GM18861 (cell line): ENCODE data around the gene GLYATL1.

Source experiments
- ATAC-seq: cut with Tn5 transposase; IDR thresholded peaks from one replicate; pipeline ENCODE4 v1.9.1; 2021; ENCODE audit not compliant: unreplicated experiment

Gene GLYATL1, protein sequence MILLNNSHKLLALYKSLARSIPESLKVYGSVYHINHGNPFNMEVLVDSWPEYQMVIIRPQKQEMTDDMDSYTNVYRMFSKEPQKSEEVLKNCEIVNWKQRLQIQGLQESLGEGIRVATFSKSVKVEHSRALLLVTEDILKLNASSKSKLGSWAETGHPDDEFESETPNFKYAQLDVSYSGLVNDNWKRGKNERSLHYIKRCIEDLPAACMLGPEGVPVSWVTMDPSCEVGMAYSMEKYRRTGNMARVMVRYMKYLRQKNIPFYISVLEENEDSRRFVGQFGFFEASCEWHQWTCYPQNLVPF

DNA sequence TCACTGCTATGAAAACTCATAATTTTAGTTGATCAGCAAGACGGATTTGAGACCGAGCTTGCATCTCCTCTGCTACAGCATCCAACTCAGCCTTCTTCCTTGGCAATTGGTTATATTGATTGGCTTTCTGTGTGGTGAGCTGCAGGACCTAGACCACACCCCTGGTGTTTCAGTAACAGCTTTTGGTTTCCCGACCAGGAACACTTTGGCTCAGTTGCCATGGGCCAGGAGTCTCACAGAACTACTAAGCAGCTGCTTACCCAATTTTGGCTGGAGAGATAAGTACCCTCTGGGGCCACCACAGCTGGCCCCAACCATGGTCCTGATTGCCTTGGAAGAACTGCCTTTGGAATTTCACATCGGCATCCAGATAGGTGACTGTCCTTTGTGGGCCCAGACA, at the start of gene GLYATL1:
TSS of gene GLYATL1 (plus strand) at position 212 of the 400 bp plus-strand sequence. CDS start 7,600 bp downstream, outside the sequence.
- no peak for ATAC-seq

DNA sequence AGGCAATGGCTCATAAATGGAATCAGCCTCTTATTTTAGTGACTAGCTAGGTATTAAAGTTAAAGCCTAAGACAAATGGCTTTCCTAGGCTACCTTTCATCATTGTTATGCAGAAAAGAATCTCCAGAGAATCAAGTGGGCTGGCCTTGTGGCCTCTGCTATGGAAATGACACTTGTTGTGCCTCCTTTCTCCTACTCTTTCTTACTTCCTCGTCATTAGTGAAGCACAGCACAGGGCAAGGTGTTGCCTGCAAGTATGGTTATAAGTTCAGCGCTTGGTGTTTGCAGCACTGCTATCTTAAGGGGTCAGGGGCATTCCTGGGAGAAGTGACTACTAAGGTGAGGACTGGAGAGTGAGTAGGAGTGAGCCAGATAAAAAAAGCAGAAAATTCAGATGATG, 45.4 kb upstream of the GLYATL1 start:
- no peak for ATAC-seq

DNA sequence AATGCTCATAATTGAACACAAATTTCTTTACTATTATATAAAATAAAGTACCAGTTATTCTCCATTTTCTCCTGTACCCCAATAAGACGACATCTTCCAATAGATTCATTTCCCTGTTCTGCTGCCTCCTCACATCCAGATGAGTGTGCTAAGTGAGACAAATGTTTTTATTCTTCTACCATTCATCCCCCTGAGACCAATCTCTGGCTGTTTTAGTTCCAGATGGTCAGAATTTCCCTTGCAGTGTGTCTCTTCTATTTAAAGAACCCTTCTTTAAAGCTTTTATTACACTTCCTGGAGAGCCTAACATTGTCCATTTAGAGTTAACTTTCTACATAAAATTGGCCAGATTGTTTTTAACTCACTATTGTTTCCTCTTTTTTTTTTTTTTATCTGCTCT, 41.2 kb upstream of the GLYATL1 start:
- no peak for ATAC-seq

DNA sequence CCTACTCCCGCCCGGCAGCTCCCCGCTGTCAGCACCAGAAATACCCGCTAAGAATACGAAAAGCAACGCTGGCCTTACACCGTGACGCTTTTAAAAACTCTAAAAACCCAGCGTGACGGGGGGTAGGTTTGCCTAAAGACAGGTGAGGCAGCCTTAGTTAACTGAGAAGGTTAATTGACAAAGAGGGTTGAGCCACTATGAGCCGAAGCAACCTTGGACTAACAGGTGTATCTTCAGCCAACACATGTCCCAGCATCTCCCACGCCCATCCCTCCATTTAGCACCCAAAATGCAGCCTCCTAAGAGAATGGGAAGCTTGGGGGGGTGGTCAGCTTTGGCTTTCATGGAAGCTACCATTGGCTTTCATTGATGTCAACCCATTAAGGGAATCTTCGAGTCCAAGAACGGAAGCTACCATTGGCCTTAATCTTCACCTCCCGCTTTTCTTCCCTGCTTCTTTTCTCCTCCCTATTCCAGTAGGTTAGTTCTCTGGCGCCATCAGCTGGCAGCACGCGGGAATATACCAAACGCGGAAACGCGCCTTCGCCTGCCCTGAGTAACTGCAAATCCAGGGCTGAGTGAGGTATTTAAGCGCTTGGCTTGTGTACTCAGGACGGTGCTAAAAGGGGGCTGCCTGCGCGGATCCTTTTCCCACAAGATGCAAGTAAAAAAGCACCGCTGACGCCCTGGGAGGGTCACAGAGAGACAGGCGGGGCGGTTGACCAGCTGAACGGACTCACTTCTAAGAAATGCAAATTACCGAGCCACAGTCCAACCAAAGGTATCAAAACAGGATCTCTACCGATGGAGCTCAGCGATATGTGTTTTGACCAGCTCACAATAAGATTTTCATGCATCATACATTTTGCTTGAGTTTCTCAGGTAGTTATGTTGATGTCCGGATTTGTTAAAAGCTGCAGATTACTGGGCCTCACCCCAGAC, 38.5 kb upstream of the GLYATL1 start:
- no peak for ATAC-seq

DNA sequence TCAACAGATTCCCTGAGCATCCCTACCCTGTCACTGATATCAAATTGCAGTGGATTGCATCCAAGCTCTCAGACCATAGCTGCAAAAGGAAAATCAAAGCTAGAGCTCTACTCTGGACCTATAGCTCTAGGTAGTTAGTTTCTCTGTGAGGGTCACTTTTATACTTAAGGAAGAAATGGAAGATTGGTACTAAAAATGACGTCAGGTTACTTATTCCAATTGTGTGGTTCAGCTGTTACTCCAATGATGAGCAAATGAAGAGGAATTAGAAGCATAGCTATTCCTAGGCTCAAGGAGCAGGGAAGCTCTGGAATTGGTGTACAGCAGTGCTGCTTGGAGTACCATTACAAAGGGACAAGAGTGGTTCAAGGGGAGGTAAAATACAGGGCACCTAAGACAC, 36.4 kb upstream of the GLYATL1 start:
- ATAC-seq = no peak

DNA sequence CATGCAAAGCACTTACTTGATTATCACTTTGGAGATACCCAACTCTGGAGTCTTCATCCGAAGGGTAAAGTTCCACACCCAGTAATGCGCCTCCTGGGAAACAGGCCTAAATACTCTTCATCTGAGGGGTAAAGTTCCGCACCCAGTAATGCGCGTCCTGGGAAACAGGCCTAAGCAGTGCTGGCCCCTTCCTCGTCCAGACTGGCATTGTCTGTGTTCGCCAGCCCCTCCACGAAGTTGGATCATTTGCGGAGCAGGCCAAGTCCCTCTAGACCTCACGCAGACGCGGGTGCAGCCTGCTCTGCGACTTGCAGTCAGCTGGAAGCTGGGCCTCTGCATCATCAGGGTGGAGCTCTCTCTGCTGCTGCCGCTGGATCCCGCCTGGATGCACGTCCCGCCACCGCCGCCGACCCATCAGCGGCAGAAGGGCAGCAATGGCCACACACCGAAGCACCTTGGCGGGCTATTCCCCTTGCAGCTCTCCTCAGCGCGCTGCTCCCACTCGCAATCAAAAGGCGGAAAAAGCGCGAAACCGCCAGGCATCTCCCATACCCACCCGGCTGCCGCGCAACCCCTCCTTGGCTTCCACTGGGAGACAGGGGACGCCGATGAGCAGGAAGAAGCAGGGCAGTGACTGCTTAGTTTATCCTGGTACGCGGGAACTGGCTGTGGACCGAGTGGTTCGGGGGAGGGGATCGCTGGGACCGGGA, 34.1 kb upstream of the GLYATL1 start:
- no peak for ATAC-seq

DNA sequence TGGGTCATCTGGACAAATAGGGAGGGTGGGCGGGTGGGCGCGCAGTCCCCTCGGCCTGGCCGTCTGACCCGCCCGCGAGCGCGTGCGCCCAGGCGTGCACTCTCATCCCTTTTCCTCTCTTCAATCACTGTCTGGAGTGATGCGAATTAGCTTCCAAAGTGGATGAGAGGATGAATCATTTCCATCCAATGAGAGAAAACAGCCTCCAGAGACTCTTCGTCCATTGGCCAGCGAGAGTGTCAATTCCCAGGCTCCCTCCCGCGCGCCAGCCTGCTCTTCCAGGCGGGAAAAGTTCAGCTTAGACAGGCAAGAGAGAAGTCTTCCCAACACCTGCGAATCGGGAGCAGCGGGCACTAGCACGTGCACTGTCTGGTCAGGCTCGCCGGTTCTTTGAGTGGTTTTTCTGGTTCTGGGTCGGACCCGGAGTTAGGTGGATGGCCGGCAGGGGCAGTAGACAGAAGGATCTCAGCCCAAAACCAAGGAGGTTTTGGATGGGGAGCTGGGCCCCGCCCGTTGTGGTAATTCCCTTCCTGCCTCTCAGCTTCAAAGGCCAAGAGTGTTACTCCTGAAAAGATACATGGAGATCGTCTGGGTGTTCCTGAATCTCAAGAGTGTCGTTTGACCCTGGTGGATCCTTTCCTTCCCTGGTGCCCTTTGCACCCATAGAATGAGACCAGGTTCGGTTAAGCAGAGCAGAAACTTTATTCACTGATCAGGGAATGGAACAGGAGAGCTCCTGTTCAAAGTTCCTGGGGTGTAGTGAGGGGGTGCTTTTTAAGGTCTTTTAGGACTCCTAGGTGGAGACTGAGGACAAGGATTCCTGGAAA, 33.4 kb upstream of the GLYATL1 start:
- ATAC-seq = no peak

DNA sequence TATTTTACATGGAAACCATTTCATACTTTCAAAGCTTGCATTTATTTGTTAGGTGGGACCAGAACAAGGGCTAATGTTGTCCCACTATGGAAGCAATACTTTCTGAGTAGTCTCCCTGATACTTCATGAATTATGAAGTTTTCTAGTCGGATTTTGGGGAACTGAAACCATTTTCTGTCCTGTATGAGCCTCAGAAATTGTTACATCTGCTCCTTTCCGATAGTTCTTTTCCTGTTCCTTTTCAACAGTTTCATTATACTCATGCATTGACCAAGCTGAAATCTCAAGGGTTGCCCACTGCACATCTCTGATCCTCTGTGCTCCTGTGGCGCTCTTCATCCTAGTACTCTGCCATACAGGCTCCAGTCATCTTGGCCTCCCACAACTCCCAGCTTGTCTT, 31.5 kb upstream of the GLYATL1 start:
- no peak for ATAC-seq

DNA sequence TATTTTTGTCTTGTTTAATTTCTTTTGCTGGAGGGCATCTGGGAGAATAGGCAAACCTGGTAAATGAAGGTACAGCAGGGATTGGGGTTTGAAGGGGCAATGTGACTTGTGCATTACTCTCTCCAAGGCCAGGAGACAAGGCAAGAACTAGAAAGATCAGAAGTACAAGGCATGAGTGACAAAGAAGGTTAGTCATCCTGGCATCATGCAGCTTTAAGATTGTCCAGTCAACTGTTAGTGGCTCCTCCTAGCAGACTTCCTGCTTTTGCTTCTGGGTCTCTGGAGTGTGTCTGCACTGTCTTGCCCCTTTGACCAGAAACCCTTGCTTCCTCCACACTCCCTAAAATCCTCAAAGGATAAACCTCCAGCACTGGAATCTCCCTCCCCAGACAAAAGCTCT, 27.2 kb upstream of the GLYATL1 start:
- no peak for ATAC-seq

DNA sequence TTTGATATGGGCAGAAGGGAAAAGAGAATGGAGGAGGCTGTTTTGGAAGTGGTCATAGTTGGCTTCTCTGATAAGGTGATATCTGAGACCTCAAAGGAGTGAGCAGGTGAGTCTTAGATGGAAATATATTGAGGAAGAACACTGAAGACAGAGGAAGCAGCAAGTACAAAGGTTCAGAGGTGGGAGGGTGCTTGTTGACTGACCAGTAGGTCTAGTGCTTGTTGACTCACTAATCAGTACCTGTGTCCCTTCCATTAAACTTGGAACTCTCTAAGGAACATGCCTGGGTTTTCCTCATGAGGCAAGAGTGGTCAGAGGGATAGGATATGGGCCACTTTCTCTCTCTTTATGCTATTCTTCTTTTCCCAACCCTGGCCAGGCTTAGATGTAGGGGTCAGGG, 25.6 kb upstream of the GLYATL1 start:
- no peak for ATAC-seq

DNA sequence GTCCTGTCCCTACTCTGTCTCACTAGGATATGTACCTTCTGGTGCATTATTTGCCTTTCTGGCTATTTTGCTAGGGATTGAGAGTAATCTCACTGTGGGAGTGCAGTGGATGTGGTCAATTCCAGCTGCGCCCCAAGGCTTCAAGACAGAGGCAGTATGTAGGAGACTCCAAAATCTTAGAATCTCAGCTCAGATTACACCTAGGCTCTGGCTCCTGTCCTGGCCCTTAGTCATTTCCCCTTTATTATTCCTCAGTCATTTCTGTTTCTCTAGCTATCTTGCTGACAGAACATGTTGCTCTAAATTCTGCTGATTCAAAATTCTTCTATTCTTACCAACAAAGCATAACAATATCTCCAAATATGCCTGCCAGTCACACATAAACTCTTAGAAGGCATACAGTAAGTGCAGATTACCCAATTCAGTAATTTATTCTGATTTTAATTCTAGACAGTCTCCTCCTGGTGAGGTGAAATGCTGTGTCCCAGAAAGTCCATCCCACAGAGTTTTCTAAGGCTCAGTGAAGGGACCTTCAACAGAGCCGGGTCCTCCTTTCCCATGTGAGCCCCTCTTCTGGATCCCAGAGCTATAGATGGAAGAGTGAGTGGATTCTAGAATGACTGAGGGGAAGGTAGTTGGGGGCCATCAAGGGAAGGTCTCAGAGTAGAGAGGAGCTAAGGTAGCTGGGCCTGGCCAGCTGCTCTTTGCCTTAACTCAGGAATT, 24.3 kb upstream of the GLYATL1 start:
- no peak for ATAC-seq

DNA sequence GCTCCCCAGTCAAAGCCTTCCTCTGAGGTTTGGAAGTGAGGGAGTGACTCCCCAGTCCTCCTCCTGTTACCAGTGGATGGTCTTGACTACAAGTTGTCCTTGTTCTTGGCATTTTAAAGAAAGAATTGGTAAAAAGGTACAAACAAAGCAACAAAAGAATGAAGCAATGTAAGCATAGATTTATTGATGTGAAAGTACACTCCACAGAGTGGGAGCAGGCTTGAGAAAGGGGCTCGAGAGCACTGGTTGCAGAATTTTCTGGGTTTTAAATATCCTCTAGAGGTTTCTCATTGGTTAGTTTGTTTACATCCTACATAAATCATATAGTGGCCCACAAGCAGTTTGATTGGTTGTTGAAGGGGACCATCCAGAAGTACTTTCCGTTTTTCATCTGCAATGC, 22.7 kb upstream of the GLYATL1 start:
- no peak for ATAC-seq

DNA sequence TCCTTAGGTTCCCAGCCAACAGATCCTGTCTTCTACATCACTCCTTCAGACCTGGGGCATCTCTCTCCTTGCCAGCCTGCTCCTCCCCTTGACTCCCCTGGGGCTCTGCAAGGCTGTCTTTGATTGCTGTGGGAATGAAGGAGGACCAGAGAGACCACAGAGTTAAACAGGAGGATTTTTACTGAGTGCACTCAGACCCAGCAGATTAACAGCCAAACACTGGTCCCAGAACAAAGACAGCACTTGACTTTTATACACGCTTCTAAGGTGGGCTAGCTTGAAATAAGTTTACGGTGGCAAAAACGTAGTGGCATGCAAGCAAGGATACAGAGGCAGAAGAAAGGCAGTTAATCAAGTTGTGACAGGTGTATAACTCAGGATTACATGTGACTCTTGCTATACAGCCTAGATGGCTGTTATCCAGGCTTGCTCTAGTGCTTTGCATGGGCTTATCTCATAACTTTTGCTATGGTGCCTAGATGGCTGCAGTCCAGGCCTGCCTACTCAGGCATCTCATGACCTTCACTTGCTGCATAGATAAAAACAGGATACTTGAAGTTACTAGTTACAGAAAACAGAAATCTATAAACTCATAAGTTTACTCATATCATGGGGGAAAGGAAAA, 22.0 kb upstream of the GLYATL1 start:
- no peak for ATAC-seq

DNA sequence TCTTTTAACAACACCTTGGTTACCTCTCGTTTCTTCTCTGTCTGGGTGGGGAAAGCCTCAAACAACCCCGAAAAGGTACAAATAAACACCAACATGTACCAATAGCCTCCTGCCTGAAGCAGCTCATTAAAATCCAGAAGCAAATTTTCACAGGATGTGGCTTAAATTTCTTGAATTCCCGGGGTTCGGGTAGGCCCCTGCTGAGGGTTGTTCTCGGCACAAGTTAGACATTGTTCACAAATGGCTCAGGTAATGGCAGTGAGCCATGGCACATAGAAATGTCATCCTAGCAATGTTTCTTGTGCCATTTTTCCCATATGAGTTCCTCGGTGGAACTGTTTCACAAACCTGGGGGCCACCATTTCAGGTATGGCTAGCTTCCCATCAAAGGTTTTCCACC, 19.7 kb upstream of the GLYATL1 start:
- no peak for ATAC-seq

DNA sequence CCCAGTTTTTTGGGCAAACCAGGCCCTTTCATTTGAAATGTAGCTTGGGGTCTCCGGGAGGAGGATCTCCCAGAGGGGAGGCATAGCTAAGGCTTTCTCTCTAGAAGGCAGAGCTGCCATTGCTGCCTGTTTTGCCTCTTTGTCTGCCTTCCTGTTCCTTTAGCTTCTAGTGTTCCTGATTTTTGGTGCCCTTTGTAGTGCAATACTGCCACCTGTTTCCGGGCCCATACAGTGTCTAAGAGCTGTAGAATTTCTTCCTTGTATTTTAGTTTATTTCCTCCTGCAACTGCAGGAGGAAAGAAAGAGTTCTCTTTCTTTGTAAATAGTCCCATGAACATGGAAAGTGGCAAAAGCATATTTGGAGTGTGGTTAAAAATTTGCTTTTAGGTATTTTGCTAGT, 19.3 kb upstream of the GLYATL1 start:
- no peak for ATAC-seq

DNA sequence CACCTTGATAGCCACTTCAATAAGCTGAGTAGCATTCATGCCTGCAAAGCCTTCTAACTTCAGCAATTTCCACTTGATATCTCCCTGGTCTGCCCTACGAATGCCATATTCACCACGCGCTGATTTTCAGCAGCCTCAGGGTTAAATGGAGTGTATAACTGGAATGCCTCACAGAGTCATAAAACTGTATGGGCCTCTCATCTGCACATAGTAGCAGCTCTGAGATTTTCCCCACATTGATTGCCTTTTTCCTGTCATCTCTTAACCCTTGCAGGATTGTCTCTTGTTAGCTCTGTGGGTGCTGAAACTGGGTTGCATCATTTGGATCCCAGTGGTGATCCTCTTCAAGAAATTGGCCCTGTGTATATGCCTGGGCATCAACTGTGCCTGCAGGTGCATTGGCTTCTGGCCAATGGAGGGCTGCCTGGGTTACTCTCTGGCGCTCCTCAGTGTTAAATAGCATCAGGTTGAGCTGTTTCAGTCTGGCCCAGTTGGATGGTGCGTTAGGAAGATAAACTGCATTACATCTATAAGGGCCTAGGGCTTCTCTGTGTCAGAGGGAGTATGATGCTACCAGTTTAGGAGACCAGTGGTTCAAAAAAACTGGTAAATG, 17.4 kb upstream of the GLYATL1 start:
- no peak for ATAC-seq

DNA sequence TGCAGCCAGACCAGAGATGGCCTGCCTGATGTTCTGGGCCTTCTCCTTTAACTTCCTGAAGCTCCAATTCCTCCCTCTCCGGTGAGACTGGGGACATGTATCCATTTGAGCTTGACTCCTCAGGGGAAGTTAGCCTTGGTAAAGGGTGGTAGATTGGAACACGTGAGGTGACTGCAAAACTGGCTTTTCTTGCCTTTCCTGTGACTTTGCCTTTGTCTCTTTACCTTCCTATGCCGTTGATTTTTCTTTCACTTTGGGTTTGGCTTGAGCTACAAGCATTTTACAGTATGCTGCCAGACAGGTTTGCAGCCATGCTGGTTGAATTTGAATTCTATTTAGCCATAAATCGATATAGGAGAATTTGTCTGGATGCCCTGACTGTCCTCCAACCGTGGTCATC, 16.8 kb upstream of the GLYATL1 start:
- no peak for ATAC-seq

DNA sequence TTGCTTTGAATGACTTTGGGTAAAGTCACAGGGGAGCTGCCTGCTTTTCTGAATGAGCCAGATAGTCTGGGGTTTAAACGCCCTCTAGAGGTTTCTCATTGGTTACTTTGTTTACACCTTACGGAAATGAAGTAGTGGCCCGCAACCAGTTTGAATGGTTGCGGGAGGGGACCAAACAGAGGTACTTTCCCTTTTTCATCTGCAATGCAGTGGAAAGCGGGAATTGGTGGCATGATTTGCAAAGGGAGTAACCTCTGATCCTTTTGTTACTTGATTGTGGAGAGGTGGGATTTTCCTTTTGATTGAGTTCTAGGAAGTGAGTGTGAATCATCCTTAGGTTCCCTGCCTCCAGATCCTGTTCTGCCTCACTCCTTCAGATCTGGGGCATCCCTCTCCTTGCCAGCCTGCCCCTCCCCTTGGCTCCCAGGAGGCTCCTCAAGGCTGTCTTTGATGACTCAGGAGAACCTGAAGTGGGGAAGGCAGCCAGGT, 15.9 kb upstream of the GLYATL1 start:
- peak; percentile 91 for ATAC-seq

DNA sequence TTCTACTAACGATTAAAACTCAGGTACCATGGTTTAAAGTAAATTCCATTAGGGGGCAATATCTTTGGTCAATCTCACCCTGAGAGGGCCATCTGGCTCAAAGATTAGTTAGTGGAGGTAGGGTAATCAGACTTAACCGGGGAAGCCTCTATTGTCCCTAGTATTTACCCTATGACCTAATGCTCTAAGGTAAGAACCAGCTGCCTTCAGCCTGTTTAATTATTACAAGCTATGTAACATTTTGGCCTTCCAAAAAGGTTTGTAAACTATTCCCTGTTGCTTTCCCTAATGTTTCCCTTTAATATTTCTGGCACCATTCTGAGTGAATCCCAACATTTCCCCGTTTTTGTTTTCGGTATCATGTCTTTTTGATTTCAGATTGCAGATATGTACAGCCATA, 15.1 kb upstream of the GLYATL1 start:
- ATAC-seq = no peak
